HG03558 (cell line): ENCODE measurements around the gene TBC1D17.

Source experiments
- ATAC-seq: cut with Tn5 transposase; IDR thresholded peaks from one replicate; pipeline ENCODE4 v1.9.1; 2021; ENCODE audit warnings: moderate number of reproducible peaks; ENCODE audit not compliant: unreplicated experiment; ENCODE audit errors: extremely low read depth

TBC1D17 gene

DNA sequence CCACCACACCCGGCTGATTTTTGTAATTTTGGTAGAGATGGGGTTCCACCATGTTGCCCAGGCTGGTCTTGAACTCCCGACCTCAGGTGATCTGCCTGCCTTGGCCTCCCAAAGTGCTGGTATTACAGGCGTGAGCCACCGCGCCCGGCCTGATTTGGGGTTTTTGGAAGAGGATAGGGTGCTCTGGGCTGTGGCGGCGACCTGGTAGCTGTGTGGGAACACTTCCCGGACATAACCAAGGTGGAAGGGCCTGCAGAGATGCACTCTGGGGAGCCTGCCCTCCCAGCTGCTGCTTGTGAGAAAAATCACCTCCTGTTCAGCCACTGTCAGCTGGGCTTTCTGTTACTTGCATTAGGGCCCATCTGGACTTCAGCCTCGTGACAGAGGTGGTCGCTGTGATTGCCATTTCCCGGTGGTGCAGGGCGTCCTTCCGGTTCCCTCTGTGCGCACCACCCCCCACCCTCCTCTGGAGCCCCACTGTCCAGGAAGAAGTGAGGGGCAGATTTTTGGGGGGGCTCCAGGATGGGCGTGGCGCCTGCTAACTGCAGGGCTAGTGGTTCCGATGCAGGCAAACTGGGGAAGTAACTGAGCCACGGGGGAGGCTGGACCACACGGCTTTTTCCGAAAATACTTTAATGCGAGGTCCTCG lies 11.7 kb downstream of the TBC1D17 start:
- no peak for ATAC-seq

DNA sequence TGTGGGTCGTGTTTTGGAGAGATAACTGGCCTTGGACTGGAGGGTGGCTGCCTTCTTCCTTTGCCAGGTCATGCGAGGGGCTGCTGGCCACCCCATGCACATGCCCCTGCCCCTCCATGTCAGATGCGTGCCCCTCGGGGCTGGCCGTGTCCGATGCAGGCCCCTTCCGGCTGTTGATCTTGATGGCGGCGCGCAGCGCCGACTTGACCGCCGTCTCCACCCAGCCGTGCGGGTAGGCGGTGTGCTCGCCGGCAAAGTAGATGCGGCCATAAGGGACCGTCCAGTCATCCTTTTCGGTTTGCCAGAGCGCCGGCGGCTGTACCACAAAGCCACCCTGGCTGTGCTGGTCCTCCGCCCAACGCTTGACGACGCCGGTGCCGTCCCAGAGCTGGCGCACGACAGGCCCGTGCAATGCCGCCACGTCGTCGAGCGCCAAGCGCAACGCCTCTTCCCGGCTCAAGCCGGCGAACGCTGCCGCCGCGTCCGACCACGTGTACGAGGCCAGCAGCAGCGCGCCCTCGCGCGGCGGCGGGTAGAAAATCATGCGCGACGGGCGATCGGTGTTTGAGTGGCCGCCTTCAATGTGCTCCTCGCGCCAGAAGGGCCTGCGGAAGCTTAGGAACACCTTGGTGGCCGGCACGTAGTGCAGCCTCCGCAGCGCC lies 12.3 kb downstream of the TBC1D17 start:
- ATAC-seq: no peak

DNA sequence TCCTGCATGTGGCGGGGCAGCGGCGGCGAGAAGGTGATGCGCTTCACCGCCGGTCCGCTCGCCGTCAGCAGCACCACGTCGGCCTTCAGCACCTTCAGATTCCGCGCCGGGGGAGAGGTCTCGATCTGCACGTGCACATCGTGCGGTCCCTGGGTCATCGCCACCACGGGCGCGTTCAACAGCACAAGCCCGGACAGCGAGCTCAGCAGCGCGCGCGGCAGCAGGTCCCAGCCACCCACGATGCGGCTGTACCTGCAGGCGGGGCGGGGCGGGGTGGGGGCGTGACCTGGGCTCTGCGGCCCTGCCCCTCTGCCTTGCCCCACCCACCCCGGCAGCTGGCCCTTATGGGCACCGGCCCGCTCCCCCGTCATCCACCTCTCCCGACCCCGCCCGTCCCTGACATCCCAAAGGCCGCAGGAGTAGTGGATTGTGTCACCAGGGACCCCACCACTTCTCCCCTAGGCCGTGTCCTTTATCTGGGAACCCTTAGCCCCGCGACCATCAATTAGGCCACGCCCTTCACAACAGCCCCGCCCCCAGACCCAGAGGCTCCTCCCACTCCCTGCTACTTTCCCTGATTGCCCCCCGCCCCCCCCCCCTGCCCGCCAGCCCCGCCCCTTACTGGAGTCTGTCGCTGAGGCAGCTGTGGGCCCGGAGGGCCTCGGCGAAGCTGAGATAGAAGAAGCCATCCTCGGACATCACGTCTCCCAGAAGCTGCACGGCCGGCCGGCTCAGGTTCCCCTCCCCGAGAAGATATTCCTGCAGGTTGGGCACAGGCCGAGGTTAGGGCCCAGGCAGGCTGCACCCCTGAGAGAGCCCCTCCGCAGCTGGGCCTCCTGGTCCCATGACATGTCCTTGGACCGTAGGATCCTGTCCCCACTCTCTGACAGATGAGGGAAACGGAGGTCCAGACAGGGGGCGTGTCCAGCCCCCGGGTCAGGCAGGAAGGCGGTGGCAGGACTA lies 13.1 kb downstream of the TBC1D17 start:
- no peak for ATAC-seq

DNA sequence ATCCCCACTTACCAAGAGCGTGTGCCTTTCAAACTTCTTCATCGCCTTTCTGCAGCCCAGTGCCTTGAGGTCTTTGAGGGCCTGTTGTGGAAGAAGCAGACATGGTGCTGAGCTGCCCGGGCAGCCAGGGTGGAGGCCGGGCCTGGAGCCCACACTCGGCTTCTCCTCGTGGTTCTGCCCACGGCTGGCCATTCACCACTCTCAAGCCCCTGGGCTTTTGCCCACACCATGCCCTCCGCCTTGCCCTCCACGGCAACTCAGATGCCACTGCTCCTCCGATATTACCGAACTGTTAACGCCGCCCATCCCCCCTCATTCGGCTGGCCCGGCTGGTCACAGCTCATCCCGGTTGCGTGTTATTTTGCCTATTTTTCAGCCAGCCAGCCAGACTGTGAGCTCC lies 13.9 kb downstream of the TBC1D17 start:
- ATAC-seq: no peak

DNA sequence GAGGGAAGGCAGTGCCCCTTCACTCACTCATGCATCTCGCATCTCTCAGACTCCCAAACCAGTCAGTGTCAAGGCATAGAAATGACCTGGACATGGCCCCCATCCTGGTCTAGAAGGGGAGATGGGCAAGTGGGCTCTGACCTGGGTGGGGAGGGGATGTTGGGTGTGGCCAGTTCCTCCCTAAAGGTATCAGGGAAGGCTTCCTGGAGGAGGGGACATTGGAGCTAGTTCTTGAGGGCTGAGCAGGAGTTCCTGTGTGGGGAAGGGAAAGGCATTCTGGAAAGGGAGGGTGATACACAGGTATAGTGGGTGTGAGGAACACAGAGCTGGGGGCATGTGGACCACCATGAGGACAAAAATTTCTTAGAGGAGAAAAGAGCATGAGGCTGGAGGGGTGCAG lies 15.2 kb downstream of the TBC1D17 start:
- no peak for ATAC-seq

DNA sequence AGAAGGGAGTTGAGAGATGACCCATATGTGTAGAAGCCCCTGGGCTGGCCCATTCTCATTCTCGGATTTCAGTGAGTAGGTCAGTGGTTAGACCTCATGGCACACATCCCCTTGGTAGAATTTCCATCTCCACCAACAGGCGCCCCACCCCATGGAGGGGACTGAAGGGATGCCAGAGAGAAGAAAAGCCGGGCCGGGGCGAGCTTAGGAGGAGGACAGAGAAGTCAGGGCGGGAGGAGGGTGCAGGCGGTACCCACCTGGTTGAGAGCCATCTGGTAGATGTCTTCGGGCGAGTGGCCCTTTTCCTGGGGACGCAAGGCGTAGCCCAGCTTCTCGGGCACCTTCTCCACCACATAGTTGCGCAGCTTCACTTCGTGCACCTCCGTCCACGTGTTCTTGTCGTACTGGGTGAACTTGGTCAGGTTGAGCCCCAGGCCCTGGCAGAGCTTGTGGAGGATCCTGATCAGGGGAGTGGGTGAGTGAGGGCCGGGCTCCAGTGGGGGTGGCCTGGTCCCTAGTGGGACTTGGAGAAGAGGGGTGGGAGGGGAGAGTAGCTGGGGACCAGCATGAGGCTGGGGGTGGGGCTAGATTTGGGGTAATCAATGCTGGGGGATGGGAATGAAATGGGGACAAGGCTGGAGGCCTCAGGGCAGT lies 16.6 kb downstream of the TBC1D17 start:
- ATAC-seq: no peak

DNA sequence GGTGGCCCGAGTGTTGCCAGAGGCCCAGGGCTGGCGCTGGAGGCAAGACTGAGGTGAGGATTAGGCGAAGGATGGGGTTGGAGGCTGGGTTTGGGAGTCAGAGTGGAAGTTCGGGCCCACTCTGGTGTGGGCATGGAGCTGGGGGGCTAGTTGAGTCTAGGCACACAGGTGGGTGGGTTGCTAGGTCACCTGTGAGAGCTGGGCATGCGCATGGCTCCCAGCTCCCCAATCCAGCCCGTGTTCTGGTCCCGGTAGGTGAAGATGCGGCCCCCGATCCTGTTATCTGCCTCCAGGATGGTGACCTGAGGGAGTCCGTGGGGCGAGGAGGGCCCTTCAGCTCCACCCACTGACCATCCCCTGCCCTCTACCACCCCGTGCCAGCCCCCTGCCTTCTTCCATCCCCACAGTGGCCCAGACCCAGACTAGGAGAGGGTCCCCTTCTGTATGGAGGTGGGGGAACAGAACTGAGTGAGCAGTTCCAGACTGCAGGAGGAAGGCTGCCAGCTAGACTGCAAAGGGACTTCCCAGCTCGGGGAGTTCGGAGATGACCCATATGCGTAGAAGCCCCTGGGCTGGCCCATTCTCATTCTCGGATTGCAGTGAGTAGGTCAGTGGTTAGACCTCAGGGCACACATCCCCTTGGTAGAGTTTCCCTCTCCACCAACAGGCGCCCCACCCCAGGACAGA lies 17.5 kb downstream of the TBC1D17 start:
- ATAC-seq: no peak

DNA sequence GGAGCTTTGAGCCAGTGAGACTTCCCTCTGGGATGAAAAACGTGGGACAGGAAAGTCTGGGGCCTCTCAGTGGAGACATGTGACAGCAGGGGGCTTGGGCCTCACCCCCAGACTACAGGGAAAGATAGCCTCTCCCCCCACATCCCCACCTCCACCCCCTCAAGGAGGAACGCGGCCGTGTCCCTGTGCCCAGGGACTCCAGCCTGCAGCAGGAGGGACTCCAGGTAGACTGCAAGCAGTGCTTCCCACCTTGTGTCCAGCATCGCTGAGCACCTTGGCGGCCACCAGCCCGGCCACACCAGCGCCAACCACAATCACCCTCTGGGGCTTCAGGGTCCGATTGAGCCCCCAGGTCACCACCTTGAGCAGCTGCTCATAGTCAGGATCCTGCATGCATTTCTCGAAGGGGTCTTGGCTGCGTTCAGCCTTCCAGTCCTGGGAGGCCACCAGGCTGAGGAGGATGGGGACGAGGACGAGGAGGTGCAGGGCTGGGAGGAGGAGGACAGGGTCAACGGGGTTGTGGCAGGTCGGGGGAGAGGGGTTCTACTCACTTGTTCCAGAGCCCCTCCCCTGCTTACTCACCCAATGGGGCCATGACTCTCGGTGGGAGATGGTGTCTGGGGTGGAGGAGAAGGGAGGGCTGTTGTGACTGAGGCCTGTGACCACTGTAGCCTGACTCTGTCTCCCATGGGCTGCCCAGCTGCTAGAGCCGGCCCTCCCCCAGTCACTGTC lies 18.2 kb downstream of the TBC1D17 start:
- no peak for ATAC-seq

DNA sequence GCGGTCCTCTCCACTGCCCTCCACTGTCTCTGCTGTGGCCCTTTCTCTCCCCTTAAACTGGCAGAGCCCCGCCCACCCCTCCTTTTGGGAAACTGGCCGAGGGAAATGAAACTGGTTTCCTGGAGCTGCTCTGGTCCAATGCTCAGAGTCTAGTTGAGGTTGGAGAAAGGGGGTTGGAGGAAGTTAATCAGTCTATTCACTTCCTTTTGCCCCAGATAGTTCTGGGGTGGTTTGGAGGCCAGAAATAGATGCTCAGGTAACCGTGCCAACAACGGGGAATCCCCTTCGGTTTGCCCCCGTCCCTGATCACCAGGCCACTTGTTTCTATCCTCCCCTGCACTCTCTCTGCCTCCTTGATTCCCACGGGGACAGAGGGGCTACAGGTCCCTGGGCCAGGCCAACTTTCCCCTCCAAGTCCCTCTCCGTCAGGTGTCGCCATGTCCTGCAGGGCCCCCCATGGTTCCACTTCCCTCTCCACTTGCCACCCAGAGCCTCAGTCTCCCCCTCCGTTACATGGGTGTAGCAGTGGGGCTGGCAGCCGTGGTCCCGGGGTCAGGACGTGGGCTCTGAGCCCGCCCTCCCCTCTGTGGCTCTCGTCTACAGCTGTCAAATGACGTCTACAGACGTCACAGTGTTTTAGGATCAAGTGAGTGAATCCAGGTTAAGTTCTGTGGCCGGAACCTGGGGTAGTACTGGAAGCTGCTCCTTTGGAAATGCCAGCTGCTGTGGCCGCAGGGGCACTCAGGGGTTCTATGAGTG lies 19.5 kb downstream of the TBC1D17 start, which contains the start of gene IL4I1:
TSS of gene IL4I1 (minus strand) at position 25 of the 759 bp plus-strand sequence. CDS start 727 bp downstream, outside the sequence.
- ATAC-seq: no peak

DNA sequence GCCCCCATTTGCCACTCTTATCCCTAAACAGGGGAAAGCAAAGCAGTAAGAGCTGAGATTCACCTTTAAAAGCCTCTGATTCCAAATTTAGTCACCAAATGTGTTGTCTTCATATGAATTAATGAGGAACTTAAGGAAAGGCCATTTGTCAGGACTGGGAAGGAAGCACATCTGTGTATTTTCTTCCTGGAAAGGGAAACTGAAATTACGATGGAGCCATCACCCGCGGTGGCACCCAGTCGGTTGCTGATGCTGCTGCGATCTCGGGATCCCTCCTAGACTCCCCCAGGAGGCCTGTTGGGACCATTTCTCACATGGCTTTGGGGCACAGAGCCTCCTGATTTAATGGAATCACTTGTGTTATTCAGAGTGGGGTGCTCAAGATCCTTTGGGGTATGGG lies 26.6 kb downstream of the TBC1D17 start:
- no peak for ATAC-seq

DNA sequence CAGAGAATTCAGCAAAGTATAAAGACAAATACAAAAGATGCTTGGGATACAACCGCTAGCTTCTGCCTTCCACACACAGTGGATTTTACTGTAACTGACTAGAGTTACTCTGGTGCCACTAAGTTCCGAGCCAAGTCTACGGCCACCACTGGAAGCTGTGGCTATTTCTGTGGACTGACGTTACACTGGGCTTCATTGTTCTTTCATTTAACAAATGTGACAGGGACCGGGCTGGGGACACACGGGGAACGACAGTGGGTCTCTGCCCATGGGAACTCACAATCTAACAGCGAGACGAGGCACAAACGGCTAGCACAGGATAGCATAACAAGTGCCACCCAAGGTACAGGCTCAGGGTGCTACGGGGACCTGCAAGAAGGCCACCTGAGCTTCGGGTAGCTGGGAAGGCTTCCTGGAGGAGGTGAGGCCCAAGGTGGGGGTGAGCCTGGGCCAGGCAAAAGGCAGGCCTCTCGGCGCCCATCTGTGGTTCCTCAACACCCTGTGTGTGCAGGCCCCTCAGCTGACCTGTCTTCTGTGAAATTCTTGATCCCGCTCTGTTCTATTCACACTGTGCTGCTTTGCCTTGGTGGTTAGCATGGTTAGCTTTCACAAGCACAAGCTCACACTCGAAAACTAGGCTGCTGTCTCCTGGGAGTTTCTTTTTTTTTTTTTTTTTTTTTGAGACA lies 29.5 kb downstream of the TBC1D17 start:
- ATAC-seq: no peak

DNA sequence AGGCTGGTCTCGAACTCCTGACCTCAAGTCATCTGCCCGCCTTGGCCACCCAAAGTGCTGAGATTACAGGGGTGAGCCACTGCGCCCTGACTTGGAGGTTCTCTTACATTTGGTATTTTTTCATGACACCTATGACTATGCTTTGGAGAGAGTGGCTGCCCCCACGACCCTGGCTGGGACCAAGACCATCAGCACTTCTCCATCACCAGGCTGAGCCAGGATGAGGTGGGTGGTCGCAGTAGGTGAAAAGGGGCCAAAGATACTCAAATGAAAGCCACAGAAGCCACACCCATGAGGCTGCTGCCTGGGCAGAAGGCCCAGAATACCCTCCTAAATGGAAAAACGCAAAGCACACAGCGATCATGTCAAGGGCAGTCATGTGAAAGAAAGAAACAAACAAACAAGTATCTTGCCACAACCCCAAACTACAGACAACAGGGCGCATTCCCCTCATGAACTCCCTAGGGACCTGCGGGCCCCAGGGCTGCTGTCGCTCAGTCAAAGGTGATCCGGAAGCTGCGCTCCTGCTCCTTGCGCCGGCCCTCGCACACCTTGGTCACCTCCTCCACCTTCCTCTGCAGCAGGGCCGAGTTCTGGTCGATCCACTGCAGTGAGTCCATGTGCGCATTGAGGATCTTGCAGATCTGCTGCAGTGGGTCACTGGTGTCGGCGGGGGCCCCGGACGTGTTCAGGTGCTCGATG lies 30.4 kb downstream of the TBC1D17 start:
- ATAC-seq: no peak

DNA sequence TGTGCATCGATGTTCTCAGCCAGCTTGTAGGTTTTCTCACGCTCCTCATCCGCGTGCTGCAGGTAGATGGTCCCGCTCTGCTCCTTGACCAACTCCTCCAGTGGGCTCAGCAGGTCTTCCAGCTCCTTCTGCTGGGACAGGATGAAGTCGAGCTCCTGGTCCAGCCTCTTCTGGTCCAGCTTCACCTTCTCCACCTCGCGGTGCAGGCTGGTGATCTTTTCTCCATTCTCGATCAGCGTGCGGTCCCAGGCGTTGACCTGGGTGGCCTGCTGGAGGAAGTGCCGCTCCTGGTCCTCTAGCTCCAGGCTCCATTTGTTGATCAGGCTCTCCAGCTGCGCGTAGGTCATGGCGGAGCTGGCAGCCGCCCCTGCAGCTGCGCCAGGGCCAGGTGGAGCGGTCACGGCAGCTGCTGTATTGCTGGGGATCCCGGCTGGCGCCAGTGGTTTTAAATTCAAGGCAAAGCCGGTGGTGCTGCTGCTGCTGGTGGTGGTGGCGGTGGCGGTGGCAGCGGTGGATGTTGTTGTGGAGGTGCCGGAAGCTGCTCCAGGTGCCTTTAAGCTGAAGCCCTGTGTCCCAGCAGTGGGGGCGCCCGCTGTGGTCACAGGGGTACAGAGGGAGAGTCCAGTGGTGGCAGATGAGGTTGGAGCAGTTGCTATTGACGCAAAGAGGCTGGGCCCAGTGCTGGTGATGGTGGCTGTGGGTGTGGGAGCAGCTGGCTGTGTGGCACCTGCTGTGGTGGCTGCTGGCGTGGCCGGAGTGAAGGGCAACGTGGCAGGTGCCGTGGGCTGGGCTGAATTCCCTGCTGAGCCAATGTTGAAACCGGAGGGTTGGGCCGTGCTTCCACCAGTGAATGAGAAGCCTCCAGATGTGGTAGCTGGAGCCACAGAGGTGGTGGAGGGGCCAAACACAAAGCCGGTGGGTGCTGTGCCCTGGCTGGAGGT lies 31.2 kb downstream of the TBC1D17 start:
- no peak for ATAC-seq

DNA sequence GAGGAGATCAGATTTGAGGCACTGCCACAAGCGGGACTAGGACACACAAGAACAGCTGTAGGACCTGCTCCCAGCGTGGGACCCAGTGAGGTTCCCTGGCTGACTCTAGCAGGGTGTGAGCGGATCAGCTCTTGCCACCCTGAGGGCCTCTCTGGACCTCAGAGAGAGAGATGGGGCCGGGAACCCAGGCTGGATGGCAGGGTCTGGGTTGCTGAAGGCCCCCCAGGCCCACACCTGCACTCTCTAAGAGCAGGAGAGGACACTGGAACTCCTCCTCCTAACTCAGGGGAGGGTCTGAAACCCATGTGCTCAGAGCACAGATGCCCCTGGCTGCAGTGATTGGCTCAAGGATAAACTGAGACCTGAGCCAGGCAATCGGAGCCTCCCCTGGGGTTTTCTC lies 32.7 kb downstream of the TBC1D17 start:
- ATAC-seq: no peak

DNA sequence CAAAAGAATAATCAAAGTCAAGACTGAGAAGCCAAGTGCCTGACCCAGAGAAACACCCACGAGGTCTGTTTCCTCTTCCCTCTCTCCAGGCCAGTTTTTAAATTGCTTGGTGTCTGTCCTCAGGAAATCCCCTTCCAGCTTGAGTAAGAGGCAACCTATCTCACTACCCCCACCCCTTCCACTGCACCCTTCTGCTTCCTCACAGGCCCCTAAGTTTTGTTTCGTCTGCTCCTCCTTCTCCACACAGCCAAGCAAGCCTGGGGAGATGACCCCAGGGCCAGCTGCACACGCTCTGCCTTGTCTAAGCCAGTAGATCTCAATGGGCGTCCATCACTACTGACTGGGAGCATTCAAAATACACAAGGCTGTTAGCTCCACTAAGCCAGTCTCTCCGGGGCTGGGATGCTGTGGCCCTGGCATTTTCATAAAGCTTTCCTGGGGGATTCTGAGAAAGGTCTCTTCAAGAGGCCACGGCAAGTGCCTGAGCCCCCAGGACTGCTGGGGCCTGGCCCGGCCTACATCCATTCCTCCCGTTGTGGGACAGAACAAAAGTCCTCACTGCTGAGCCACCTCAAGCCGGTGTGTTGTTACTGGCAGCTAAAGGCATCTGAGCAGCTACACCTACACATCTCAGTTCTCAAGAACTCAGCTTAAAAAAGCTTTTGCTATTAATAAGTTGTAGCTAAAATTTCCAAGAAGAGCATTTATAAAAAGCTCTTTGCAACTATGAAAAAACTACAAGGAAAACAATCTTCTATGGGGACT lies 34.1 kb downstream of the TBC1D17 start:
- ATAC-seq: no peak
